EL (cell line): ENCODE measurements around the gene DLG2.
"Not testable (repeated sequence)": the region's sequence is repeated elsewhere in the genome, so short reads cannot be mapped to it uniquely, and the experiment has no call there.

Experiments
- DNase-seq: peaks from one replicate; pipeline ENCODE4 v3.0.0-alpha.2; 2016

Gene DLG2

DNA sequence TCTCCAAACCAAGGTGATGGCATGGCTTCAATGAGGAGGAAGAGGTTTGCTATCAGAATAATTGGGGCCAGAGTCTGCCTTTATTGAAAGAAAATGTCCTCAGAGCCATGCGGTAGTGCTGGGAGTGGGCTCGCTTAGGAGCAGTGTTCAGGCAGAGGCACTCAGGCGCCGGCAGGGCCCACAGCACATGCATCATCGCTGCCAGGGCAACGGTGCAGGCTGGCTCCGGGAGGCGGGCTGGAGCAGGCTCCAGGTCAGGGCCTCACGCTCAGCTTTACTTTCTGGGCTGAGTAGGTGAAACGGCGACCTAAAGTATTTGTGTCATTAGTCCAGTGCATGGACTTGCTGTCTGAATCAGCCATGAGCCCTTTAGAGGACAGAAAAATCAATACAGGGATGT lies 2171.1 kb downstream of the DLG2 start:
- no peak for DNase-seq

- no peak for DNase-seq
These were observed 2171.8 kb downstream of the DLG2 start for GRCh38 chr11:83455356-83455755.

GRCh38 chr11:83454674-83455073 lies 2172.5 kb downstream of the DLG2 start:
- DNase-seq, result no peak

GRCh38 chr11:83449338-83449913 lies 2177.7 kb downstream of the DLG2 start:
- DNase-seq, result peak; percentile 16

DNA sequence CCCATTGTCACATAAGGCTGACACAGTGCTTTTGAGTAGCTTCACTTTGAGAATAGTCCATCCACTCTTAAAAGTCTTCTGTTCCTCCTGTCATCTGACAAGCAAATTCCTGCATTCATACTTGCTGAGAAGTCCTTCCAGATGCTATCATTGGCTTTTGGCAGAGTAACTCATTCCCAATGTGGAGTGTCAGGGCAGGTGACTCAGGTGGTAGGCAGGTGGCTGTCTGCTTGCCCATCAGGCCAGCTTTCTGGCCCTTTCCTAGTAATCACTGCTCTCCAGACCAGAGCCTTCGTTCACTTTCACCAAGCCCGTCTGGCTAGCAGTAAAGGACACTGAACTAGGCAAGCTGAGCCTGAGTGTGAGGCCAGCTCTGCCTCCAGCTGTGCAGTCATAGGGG lies 2178.5 kb downstream of the DLG2 start:
- DNase-seq, result no peak

DNA sequence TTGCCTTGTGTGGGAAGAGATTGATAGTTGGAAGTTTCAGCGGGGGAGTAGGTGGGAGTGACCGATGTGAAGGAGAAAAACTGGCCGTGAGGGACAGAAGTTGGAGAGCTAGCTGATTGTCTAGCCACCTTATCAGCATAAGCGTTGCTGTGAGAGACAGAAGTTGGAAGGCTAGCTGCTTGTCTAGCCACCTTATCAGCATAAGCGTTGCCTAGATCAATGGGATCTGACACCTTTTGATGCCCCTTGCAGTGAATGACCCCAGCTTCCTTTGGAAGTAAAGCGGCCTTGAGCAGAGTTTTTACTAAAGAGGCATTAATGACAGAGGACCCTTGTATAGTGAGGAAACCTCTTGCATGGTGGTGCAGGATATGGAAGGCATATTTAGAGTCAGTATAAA lies 2183.3 kb downstream of the DLG2 start:
- not testable (repeated sequence) for DNase-seq

- no peak for DNase-seq
These were observed 2185.5 kb downstream of the DLG2 start for GRCh38 chr11:83441601-83442000.

DNA sequence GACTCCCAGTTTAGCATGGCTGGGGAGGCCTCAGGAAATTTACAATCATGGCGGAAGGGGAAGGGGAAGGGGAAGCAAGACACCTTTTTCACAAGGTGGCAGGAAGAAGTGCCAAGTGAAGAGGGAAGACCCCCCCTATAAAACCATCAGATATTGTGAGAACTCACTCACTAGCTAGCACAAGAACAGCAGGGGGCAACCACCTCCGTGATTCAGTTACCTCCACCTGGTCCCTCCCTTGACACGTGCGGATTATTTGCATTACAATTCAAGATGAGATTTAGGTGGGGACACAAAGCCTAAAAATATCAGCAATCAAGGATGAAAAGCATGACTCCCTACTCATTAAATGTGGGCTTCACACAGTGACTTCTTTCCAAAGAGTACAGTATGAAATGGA lies 2186.0 kb downstream of the DLG2 start:
- DNase-seq, result no peak

DNA sequence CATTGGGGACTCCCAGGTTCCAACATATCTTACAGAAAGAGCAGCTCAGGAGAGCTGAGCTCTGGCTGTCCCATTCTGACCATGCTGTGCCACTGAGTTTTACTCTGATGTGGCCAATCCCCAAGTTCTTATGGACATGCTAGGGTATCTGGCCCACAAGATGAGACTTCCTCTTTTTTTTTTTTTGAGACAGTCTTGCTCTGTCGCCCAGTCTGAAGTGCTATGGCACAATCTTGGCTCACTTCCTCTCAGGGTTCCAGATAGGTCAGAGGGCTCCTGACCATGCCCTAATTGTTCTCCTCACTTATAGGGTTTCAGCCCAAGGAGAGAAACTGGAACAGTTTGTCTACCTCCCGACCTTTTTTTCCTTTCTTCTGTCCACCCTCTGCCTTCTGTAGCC lies 2188.7 kb downstream of the DLG2 start:
- no peak for DNase-seq

DNA sequence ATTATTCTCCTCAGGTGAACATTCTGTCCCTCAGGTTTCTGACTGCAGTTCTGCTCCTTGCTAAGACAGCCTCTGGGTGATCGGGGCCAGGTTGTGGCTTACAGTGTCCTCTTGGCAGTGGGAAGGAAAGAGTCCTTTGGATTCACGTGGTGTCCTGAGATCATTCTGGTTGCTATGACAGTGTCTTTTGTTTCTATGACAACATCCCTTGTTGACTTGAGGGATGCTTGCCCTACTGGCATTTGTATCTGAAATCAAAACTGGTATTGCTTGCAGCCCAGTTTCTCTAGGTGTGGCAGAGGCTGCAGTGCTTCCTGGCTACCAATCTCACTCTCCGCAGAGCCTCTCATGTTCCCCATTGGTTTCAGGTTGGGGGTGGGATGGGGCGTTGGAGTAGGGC lies 2189.2 kb downstream of the DLG2 start:
- DNase-seq, result no peak

DNA sequence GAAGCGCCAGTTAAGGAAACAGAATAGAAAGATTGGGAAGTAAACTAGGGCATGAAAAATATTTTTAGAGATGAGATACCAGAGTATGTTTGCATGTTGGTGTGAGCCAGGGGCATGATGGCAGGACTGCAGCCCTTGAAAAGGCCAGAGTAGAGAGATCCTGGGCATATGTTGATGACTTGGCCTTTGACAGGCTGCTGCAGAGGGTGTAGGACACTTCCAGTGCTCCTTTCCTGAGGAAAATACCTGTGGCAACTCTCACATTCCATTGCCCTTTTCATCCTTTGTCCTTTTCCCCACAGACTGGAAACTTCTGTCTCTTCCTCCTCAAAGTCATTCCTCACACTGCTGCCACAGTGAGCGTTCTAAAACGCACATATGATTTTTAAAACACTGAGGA lies 2190.3 kb downstream of the DLG2 start:
- no peak for DNase-seq

DNA sequence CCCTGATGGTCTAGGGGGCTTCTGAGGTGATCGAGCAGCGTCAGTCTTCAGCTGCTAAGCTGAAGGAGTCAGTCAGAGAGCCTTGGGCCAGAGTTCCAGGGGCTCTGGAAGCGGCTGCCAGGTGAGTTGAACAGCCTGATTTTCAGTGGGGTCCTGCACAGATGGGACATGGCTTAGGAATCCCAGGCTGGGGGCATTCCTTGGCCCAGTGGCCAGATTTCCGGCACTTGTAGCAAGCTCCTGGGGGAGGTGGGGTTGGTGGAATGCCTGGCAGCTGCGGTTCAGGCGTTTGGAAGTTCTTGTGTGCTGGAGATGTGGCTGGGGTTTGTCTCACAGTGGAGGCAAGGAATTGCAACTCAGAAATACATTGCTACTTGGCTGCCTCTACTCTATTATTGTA lies 2192.3 kb downstream of the DLG2 start:
- not testable (repeated sequence) for DNase-seq

- DNase-seq, result no peak
These were observed 2199.2 kb downstream of the DLG2 start for GRCh38 chr11:83427943-83428342.

- no peak for DNase-seq
These were observed 2199.6 kb downstream of the DLG2 start for GRCh38 chr11:83427501-83427900.

DNA sequence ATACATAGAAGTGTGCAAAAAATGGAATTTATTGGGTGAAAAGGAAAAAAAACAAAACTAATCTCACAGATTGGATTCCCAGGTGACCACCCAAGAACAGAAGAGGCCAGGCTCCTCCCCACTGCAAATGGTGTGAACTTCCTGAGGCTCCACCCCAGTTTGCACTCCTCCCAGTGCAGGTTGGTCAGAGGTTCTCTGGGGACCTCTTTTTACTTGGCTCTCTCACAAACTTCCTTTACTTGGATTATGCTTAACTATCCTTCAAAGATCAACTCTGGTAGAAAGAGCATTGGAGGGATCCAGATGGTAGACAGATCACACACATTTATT lies 2202.0 kb downstream of the DLG2 start:
- no peak for DNase-seq

- no peak for DNase-seq
These were observed 2202.6 kb downstream of the DLG2 start for GRCh38 chr11:83424376-83425136.

- not testable (repeated sequence) for DNase-seq
These were observed 2204.5 kb downstream of the DLG2 start for GRCh38 chr11:83422641-83423040.

DNA sequence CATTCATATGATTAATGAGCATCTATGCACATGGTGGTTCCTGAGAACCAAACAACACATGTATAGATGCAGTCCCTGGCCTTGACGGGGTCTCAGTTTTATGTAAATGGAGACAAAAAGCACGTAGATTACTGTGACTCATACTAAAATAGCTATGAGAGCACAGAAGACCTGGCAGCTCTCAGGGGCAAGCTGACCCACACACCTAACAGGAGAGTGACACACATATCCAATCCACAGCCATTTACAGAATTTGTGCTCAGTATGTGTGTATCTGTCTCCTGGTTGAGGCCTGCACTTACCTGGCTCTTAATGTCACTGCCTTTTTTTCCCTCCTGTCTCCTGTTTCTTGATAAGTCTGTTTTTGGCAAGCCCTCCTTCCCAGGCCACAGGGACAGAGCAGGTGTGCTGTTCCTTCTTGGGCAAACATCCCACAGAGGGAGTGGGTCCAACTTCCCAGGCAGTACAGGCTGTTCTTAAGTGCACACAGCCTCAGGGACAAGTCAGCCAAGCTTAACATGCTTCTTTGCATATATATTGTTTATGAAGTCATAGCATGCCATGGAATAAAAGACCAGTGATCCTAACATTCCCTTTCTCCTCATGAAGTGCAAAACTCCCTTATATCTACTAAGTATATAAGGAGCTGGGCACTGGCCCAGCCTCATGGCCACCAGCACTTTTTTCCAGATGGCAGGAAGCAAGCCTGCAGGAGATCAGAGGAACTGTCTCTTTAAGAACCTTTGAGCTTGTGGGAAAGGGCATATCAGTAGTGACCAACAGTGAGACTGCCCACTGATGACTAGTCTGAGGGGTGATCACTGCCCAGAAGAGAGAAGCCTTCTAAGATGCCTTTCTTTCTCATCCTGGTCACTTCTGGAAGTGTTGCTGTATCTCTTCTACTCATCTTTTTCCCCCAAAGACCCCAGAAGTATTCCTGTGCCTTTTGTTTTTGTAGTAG lies 2216.3 kb downstream of the DLG2 start:
- DNase-seq, result no peak

DNA sequence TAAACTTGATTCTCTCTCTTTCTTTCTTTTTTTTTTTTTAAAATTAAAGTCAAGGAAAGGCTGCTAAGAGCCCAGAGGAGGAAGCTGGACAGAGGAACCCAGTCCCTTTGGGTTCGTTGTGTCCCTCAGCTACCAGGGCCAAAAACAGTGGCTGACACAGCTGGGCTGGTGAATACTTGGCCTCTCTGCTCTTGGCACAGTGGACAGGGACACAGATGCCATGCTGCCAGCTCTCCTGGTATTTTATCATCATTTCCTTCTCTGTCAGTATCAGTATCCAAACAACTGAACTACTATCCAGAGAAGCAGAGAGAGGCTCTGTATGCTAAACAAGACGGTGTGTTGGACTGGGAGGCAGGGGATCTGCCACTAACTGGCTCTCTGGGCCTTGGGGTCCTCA lies 2217.3 kb downstream of the DLG2 start:
- no peak for DNase-seq

DNA sequence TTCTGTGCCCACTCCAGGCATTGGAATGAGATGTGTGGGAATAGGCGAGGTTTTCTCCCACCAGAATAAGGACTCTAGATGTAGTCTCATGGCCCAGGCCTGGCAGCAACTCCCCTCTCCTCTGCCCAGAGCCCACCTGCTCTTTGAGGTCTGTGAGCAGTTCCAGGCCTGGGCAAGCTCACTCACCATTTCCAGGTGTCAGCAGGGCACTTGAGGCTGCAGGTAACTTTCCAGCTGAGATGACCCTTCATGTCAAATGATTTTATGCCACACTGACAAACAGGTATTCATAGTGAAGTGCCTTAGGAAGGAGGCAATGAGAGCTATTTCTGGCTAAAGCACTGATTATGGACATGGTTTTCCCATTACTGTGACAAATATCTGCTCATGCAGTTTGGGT lies 2217.7 kb downstream of the DLG2 start:
- DNase-seq, result no peak

DNA sequence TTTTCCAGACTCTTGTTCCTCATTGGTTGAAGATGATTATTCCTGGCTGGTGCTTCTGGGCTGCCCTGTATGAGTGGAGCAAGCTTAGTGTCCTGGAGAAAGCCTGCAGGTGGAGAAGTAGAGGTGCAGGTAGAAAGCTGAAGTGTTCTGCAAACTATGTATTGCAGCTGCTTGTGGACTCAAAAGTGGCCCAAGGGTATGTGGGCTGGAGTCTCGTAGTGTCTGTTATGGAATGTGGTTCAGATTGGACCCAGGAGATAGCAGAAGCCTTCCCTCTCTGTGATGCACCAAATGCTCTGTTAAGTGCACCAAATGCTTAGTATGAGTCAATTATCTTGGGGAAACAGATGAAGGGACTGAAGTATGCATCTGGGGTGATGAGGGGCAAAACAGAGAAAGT lies 2218.2 kb downstream of the DLG2 start:
- no peak for DNase-seq
